ENCODE measurements around the gene MBD2.
"Not testable (repeated sequence)": the region's sequence is repeated elsewhere in the genome, so short reads cannot be mapped to it uniquely, and the experiment has no call there.

The MBD2 gene

GRCh38 chr18:54130631-54131030 lies 93.8 kb downstream of the MBD2 start:
- H3K27ac ChIP-seq, result no peak overlapping the region

GRCh38 chr18:54130177-54130576 lies 94.3 kb downstream of the MBD2 start:
- H3K27ac ChIP-seq, result no peak overlapping the region

More at GRCh38 chr18:54130631-54131030, 93.8 kb downstream of the MBD2 start:
- TF ChIP-seq ZFX (IDR thresholded peaks at IDR 0.05) (no peak), CTCF (conservative IDR thresholded peaks at IDR 0.05) (no peak)

DNA sequence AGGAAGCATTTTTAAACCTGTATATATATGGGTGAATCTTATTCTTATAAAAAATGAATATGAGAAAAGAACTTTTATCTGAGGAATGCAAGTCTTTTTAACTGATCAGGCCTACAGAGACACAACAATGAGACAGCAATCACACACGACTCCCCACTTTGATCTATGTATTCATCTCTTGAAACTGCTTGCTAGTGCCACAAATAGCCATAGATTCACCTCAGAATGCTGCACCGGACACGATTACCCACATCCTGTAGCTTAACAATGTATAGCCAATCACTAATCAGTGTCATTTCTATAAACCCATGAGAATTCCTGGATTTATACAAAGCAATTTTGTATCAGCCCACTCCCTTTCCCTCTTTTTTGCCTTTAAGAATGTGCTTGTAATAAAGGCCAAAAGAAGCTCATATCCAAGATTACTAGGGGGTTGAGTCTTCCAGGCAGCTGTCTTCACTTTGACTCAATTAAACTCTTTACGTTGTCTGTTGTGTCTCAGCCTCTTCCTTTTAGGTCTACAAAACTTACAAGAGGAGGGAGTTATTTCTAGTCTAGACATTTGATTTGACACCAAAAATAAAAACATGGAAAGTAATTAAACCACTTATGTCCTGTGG lies 94.9 kb downstream of the MBD2 start:
- TF ChIP-seq CTCF (conservative IDR thresholded peaks at IDR 0.05), result no peak
- TF ChIP-seq ZFX (IDR thresholded peaks at IDR 0.05), result no peak

More at GRCh38 chr18:54130177-54130576, 94.3 kb downstream of the MBD2 start:
- TF ChIP-seq CTCF (conservative IDR thresholded peaks at IDR 0.05) (no peak), ZFX (IDR thresholded peaks at IDR 0.05) (no peak)

DNA sequence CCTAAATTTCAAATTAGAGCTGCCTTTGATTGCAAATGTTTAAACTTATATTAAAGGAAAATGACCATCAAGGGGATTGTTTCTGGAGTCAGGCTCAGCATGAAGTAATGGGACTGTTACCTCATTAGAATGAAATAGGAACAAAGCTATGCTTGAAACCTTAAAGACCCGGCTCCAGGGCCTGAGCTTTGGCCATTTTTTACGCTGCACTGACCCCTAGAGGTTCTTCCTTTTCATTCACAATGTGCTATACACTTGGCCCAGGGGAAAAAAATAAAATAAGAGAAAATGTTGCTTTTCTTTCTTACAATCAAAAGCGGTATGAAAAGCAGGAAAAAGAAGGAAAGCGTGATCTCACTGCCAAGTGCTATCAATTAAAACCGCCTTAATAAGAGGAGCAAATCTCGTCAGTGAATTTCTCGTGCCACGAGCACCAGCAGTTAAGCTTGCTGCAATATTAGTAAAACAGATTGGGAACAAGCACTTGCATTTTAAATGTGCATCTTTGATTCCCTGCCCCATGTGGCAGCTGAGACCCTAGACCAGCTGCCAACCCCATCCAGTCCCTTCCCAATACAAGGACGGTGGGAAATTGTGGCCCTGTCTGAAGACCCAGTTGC lies 96.6 kb downstream of the MBD2 start:
- H3K27ac ChIP-seq, result no peak overlapping the region
- peak; percentile 78 for TF ChIP-seq CTCF (conservative IDR thresholded peaks at IDR 0.05)
- no peak for TF ChIP-seq ZFX (IDR thresholded peaks at IDR 0.05)

More for the DNA sequence above, 94.9 kb downstream of the MBD2 start:
- no peak overlapping the region for H3K27ac ChIP-seq

- no peak for TF ChIP-seq CTCF (conservative IDR thresholded peaks at IDR 0.05)
- no peak for TF ChIP-seq ZFX (IDR thresholded peaks at IDR 0.05)
- H3K27ac ChIP-seq, result no peak overlapping the region
Measured at GRCh38 chr18:54125429-54125828, 99.0 kb downstream of the MBD2 start.

GRCh38 chr18:54123720-54124440 lies 100.6 kb downstream of the MBD2 start:
- H3K27ac ChIP-seq, result not testable (repeated sequence)

- H3K27ac ChIP-seq, result no peak overlapping the region
- peak; percentile 82 for TF ChIP-seq CTCF (conservative IDR thresholded peaks at IDR 0.05)
- no peak for TF ChIP-seq ZFX (IDR thresholded peaks at IDR 0.05)
Measured at GRCh38 chr18:54119524-54120019, 104.9 kb downstream of the MBD2 start.
